ENCODE measurements around the gene TUBGCP2. TPM values are rescaled to one million over a fixed set of nuclear protein-coding genes. Genes with fewer than 3 reads are reported as not detected.

TUBGCP2 gene
- total and polyA plus RNA-seq, 2 experiments from 2014 or later: 52.3 to 70.2 TPM

DNA sequence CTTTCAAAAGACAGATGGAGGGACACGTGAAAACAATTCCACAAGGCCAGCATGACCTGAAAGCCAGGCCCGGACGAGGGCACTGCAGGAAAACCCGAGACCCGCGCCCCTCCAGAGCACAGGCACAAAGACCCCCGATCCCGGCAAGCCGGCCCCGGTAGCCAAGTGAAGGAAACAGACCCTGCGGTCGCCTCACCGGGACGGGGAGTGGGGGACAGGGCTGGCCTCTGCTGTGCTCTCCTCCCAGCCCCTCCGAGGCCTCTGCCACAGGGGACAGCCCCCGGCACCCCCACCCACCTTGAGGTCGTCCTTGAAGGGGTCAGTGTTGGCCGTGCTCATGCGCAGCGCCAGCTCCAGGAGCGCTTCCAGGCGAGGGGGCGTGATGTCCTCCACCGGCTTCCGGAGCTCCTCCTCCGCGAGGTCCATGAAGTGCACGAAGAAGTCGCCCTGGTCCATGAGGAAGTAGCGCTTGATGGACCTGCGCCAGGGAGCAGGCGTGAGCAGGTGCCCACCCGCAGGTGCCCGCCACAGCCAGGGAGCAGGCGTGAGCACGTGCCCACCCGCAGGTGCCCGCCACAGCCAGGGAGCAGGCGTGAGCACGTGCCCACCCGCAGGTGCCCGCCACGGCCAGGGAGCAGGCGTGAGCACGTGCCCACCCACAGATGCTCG lies 20.7 kb downstream of the TUBGCP2 start:
- TF ChIP-seq, protein P1, sequence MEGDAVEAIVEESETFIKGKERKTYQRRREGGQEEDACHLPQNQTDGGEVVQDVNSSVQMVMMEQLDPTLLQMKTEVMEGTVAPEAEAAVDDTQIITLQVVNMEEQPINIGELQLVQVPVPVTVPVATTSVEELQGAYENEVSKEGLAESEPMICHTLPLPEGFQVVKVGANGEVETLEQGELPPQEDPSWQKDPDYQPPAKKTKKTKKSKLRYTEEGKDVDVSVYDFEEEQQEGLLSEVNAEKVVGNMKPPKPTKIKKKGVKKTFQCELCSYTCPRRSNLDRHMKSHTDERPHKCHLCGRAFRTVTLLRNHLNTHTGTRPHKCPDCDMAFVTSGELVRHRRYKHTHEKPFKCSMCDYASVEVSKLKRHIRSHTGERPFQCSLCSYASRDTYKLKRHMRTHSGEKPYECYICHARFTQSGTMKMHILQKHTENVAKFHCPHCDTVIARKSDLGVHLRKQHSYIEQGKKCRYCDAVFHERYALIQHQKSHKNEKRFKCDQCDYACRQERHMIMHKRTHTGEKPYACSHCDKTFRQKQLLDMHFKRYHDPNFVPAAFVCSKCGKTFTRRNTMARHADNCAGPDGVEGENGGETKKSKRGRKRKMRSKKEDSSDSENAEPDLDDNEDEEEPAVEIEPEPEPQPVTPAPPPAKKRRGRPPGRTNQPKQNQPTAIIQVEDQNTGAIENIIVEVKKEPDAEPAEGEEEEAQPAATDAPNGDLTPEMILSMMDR (IDR thresholded peaks at IDR 0.05; ENCODE audit: low read depth, low read length): no peak
- Histone ChIP-seq H3K27me3 (no peaks in the 10 kb centered on the region), H3K9me3 (ENCODE audit: low read depth) (no peaks in the 10 kb centered on the region), H3K36me3 (peaks cover 36% of the 10 kb centered on the region), H3K27ac (no peak overlapping the region), H3K4me1 (ENCODE audit: low read depth) (no peaks in the 10 kb centered on the region), H3K4me3 (no peak overlapping the region)
- no peak for DNase-seq (ENCODE audit: low read depth in 1 of 2, low spot score in 1 of 2)

DNA sequence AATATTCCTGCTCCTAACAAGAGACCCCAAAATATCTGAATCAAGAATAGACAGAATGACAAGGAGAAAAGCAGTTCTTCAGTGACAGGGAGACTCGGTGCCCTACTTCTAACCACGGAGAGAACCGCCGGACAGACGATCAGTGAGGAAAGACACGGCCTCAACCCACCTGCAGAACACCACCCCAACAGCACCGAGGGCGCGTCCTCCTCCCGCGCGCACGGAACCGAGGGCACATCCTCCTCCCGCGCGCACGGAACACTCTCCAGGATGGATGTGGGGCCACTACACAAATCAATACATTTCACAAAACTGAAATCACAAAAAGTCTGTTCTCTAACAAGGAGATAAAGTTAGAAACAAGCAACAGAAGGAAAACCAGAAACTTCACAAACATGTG lies 22.3 kb downstream of the TUBGCP2 start:
- H3K4me3 ChIP-seq: no peak overlapping the region
- no peak for DNase-seq (ENCODE audit: low read depth in 1 of 2, low spot score in 1 of 2)
- H3K27ac ChIP-seq: no peak overlapping the region
- H3K27me3 ChIP-seq: no peaks in the 10 kb centered on the region
- TF ChIP-seq, protein P1 (IDR thresholded peaks at IDR 0.05; ENCODE audit: low read depth, low read length): no peak
- no peaks in the 10 kb centered on the region for H3K9me3 ChIP-seq (ENCODE audit: low read depth)
- H3K36me3 ChIP-seq: peaks cover 38% of the 10 kb centered on the region
- H3K4me1 ChIP-seq (ENCODE audit: low read depth): no peaks in the 10 kb centered on the region

DNA sequence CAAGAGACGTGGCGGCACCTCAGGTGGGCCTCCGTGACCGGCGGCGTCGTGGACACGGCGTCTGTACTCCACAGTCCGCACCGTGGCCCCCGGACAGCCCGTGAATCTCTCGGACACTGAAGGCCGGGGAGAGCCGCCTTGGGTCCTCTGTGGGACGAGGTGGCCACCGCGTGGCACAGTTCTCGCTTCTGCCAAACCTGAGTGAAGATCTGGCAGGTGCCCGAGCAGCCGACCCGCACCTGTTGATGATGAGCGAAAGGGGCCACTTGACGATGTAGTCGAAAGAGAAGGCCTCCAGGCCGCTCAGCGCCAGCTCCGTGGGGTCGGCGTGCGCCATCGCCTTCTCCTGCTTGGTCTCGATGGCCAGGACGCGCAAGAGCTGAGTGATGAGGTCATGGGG lies 23.5 kb downstream of the TUBGCP2 start:
- Histone ChIP-seq H3K9me3 (ENCODE audit: low read depth) (no peaks in the 10 kb centered on the region), H3K27me3 (no peaks in the 10 kb centered on the region), H3K36me3 (peaks cover 32% of the 10 kb centered on the region), H3K4me1 (ENCODE audit: low read depth) (no peaks in the 10 kb centered on the region), H3K27ac (no peak overlapping the region), H3K4me3 (no peak overlapping the region)
- TF ChIP-seq, protein P1 (IDR thresholded peaks at IDR 0.05; ENCODE audit: low read depth, low read length): no peak
- DNase-seq (ENCODE audit: low read depth in 1 of 2, low spot score in 1 of 2): no peak

DNA sequence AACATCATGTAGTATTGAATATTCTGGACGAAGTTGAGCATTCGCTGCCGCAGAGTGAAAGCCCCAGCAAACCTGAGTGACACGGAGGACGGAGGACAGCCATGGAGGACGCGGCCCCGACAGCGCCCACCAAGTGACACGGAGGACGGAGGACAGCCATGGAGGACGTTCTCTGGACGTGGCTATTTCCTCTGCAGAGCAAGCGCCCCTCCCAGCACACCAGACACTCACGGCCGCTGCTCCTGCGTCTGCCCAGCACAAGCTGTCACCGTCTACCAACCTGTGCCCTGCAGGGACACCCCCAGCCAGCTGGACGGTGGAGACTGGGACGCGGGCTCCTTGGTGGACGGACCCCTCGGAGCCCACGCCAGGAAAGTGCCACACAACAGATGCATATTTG lies 24.7 kb downstream of the TUBGCP2 start:
- Histone ChIP-seq H3K4me3 (no peak overlapping the region), H3K36me3 (peaks cover 31% of the 10 kb centered on the region), H3K27me3 (no peaks in the 10 kb centered on the region), H3K4me1 (ENCODE audit: low read depth) (peaks cover under 1% of the 10 kb centered on the region), H3K27ac (no peak overlapping the region), H3K9me3 (ENCODE audit: low read depth) (no peaks in the 10 kb centered on the region)
- no peak for DNase-seq (ENCODE audit: low read depth in 1 of 2, low spot score in 1 of 2)
- TF ChIP-seq, protein P1 (IDR thresholded peaks at IDR 0.05; ENCODE audit: low read depth, low read length): no peak

DNA sequence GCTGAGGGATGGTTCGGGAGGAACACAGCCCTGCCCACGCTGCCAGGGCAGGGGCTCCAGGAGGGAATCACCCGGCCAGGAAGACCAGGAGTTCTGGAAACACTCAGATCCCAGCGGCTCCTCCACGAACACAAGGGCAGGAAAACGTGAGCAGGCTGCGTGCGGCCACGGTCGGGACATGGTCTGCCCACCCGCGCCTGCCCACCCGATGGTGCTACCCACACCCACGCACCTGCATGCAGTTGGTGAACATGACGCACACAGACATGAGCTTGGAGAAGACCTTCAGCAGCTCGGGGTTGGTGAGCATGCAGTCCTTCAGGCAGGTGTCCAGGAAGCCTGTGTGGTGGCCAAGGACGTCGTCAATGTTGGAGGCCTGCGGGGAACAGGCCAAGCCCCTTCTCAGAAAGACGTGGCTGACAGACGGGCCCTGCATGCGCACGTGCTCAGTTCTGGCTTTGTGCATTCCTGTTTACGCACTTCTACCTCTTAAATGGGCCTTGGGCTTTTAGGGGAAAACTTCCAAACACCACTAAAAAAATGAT lies 25.8 kb downstream of the TUBGCP2 start:
- H3K4me1 ChIP-seq (ENCODE audit: low read depth): peaks cover 10% of the 10 kb centered on the region
- no peak overlapping the region for H3K4me3 ChIP-seq
- H3K9me3 ChIP-seq (ENCODE audit: low read depth): no peaks in the 10 kb centered on the region
- DNase-seq (ENCODE audit: low read depth in 1 of 2, low spot score in 1 of 2): no peak
- H3K27me3 ChIP-seq: no peaks in the 10 kb centered on the region
- H3K36me3 ChIP-seq: peaks cover 23% of the 10 kb centered on the region
- H3K27ac ChIP-seq: no peak overlapping the region
- TF ChIP-seq, protein P1 (IDR thresholded peaks at IDR 0.05; ENCODE audit: low read depth, low read length): no peak

All from cardiac muscle cell (in vitro differentiated cells and primary cell).